OCI-LY1 (cell line): ENCODE data around the gene DENND1A.

Experiments used
- CTCF ChIP-seq: fragments of 200-600 bp; sonication (generic), shearing (Covaris generic); IDR thresholded peaks from 2 replicates; pipeline ENCODE4 v1.5.1; 2017; ENCODE audit warnings: mild to moderate bottlenecking, antibody characterized with exemption, low read length, moderate library complexity, mixed read lengths
- EZH2 ChIP-seq: fragments of 200-600 bp; sonication (generic), shearing (Covaris generic); IDR thresholded peaks from 2 replicates; pipeline ENCODE4 v1.8.0; 2017; ENCODE audit warnings: borderline replicate concordance, mixed run types, mild to moderate bottlenecking, antibody characterized with exemption, low read length, moderate library complexity, mixed read lengths

DNA sequence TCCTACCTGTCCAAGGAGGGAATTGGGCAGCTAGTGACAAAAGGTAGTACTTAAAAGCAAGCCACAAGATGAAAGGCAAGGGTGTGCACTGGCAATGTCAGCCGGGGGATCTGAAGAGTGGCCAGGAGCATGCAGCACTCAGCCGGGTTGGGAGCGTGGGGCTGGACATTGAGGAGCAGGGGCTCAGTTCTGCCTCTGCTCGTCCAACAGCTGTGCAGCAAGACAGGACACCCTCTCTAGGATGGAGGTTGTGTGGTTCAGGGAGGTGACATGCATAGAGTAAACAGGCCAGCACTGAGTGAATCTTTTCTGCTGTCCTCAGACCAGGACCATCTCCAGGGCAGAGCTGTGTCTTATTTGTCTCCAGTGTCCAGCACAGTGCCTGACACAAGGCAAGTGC is 338.6 kb downstream of the DENND1A start:
- no peak for TF ChIP-seq CTCF
- TF ChIP-seq EZH2, result no peak
